ENCODE results near the gene MRPL18.

The MRPL18 gene

DNA sequence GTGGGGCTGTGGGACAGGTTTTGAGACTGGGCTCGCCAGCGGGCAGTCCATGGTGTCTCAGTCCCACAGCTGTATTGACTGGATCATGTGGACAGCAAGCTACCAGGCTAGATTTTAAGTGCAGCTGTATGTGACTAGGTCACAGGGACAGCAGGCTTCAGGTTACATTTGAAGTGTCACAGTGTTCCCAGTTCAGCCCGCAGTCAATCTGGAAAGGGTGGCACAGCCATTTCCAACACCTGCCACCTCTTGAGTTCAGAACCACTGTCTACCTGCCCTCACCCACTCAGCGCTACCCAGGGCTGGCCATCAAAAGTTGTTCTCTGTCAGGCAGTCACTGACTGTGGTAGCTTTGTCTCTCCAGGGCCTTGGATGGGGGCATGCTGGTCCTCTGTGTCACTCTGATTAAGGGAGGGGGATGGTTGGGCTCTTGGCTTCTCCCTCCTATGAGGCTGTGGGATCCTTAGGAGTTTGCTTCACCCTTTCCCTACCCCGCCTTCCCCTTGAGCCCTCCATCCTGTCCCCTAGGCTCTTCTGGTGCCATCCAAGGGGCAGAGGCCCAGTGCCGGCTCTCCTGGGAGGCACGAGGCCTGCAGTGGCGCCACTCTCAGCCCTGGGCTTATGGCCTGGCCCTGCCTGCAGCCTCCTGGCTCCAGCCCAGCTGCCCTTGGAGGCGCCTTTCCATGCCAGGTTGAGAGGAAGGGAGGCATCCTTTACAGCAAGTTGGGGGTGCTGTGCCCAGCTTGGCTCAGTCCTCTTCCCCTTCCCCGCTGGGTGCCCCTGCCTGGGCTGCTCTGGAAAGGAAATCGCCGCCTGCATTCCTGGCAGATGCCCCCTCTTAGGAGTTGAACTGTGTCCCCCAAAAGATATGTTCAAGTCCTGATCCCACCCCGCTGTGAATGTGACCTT, 54.7 kb downstream of the MRPL18 start:
- no peak for DNase-seq
